ENCODE results near the gene FAM184A. TPM values are rescaled to one million over a fixed set of nuclear protein-coding genes. Genes with fewer than 3 reads are reported as not detected.

The FAM184A gene
- total and polyA plus RNA-seq, 2 of the 13 experiments (the other 11 are each of a cell fraction or from before 2014, with no cell fraction given) = 7.0 to 18.0 TPM

DNA sequence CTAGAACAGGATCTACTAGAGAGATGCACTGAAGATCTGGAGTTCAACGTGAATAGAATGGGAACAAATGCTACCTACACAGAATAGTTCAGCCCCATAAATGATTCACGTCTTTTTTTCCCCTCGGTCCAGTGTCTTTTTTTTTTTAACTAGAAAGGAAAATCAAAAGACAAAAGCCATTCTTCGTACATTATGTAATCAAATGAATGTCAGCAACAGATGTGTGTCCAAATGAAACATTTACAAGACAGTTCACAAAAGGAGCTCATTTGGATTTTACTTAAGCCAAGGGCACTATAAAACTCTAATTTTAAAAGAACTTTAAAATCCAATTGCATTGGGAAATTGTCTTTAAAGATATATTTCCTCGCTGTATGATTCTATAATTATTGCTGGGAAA, 42.4 kb downstream of the FAM184A start (continued):
- TF ChIP-seq ZNF142 (CRISPR knock-in tag; IDR thresholded peaks at IDR 0.05) (no peak), ZNF446 (CRISPR knock-in tag; IDR thresholded peaks at IDR 0.05) (no peak), NFE2L1 (CRISPR knock-in tag; IDR thresholded peaks at IDR 0.05; ENCODE audit: borderline replicate concordance) (no peak)
- TF ChIP-seq, protein P1, sequence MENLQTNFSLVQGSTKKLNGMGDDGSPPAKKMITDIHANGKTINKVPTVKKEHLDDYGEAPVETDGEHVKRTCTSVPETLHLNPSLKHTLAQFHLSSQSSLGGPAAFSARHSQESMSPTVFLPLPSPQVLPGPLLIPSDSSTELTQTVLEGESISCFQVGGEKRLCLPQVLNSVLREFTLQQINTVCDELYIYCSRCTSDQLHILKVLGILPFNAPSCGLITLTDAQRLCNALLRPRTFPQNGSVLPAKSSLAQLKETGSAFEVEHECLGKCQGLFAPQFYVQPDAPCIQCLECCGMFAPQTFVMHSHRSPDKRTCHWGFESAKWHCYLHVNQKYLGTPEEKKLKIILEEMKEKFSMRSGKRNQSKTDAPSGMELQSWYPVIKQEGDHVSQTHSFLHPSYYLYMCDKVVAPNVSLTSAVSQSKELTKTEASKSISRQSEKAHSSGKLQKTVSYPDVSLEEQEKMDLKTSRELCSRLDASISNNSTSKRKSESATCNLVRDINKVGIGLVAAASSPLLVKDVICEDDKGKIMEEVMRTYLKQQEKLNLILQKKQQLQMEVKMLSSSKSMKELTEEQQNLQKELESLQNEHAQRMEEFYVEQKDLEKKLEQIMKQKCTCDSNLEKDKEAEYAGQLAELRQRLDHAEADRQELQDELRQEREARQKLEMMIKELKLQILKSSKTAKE (CRISPR knock-in tag; IDR thresholded peaks at IDR 0.05; ENCODE audit: borderline replicate concordance) = no peak

- FAIRE-seq (no peak), DNase-seq (ENCODE audit: low spot score) (no peak), ATAC-seq (peak; percentile 60)
- in situ Hi-C loops (cut with HindIII; ENCODE audit: extremely low pct_ligation_motif_present, low pct_unique_long_range_greater_than_20kb) = no loop called here
- Histone ChIP-seq H3K9ac (ENCODE audit: insufficient read depth, low read depth, low read length) (no peak overlapping the region), H3K4me1 (ENCODE audit: insufficient read depth, low read length) (peaks cover 12% of the 10 kb centered on the region), H3K9me3 (ENCODE audit: low read length) (no peaks in the 10 kb centered on the region), H3K36me3 (replicated peaks in 1 of 2; ENCODE audit: control insufficient read depth in 1 of 2, insufficient read depth in 2 of 2, low read length in 2 of 2) (no peaks in the 10 kb centered on the region), H4K20me1 (ENCODE audit: insufficient read depth, low read length) (no peaks in the 10 kb centered on the region), H3K27me3 (ENCODE audit: control insufficient read depth in 1 of 2, insufficient read depth in 2 of 2, low read length in 2 of 2) (no peaks in the 10 kb centered on the region), H3K4me2 (ENCODE audit: low read depth, low read length) (peak overlapping the region; percentile 29; the same call in 1 of the 2 replicates), H3K4me3 (replicated peaks in 1 of 3; ENCODE audit: insufficient read depth in 1 of 3, low read depth in 2 of 3, low read length in 3 of 3) (no peak overlapping the region), H3K79me2 (ENCODE audit: insufficient read depth, low read length) (no peaks in the 10 kb centered on the region), H2AFZ (ENCODE audit: low read length) (no peak overlapping the region), H3K27ac (ENCODE audit: extremely low read length, insufficient read depth, low read length) (no peak overlapping the region)
- TF ChIP-seq, protein P2, sequence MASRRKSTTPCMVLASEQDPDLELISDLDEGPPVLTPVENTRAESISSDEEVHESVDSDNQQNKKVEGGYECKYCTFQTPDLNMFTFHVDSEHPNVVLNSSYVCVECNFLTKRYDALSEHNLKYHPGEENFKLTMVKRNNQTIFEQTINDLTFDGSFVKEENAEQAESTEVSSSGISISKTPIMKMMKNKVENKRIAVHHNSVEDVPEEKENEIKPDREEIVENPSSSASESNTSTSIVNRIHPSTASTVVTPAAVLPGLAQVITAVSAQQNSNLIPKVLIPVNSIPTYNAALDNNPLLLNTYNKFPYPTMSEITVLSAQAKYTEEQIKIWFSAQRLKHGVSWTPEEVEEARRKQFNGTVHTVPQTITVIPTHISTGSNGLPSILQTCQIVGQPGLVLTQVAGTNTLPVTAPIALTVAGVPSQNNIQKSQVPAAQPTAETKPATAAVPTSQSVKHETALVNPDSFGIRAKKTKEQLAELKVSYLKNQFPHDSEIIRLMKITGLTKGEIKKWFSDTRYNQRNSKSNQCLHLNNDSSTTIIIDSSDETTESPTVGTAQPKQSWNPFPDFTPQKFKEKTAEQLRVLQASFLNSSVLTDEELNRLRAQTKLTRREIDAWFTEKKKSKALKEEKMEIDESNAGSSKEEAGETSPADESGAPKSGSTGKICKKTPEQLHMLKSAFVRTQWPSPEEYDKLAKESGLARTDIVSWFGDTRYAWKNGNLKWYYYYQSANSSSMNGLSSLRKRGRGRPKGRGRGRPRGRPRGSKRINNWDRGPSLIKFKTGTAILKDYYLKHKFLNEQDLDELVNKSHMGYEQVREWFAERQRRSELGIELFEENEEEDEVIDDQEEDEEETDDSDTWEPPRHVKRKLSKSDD (CRISPR knock-in tag; IDR thresholded peaks at IDR 0.05; ENCODE audit: low read depth) = no peak
- 0 out of 2 replicates have a peak, but pooled peaks have one; percentile 19 for TF ChIP-seq CTCF (CRISPR knock-in tag; IDR thresholded peaks at IDR 0.05)
- ChIA-PET CTCF (ENCODE audit: low intra/inter-chr PET ratio, low total read pairs) (no interaction called here), POLR2A (no interaction called here)
- BruUV-seq (replicated peaks) = no TSS peak
- intact Hi-C loops (cut with micrococcal nuclease; ENCODE audit: unreplicated experiment) = no loop called here
- WGBS (ENCODE audit: low lambda C conversion rate) = 81% methylated on average over 6 of the region's 6 CpGs
Measured at GRCh38 chr6:119035459-119035858, 43.0 kb downstream of the FAM184A start.
